ENCODE data around the gene PDE11A.

PDE11A gene

GRCh38 chr2:177692042-177692782, 380.4 kb downstream of the PDE11A start:
- TF ChIP-seq CTCF (IDR thresholded peaks at IDR 0.05; ENCODE audit: low read depth, low read length), result no peak
- no peak overlapping the region for H3K4me3 ChIP-seq (ENCODE audit: low read depth, low read length)
- DNase-seq (ENCODE audit: low read depth, low spot score), result no peak
- in situ Hi-C loops (cut with HindIII; ENCODE audit: low sequenced_read_pairs), result no loop called here

GRCh38 chr2:177691177-177691576, 381.4 kb downstream of the PDE11A start:
- no peak for DNase-seq (ENCODE audit: low read depth, low spot score)
- in situ Hi-C loops (cut with HindIII; ENCODE audit: low sequenced_read_pairs), result no loop called here
- no peak for TF ChIP-seq CTCF (IDR thresholded peaks at IDR 0.05; ENCODE audit: low read depth, low read length)
- no peak overlapping the region for H3K4me3 ChIP-seq (ENCODE audit: low read depth, low read length)

GRCh38 chr2:177689623-177690022, 383.0 kb downstream of the PDE11A start:
- TF ChIP-seq CTCF (IDR thresholded peaks at IDR 0.05; ENCODE audit: low read depth, low read length), result no peak
- no peak for DNase-seq (ENCODE audit: low read depth, low spot score)
- H3K4me3 ChIP-seq (ENCODE audit: low read depth, low read length), result no peak overlapping the region
- in situ Hi-C loops (cut with HindIII; ENCODE audit: low sequenced_read_pairs), result no loop called here

- DNase-seq (ENCODE audit: low read depth, low spot score), result no peak
- no peak for TF ChIP-seq CTCF (IDR thresholded peaks at IDR 0.05; ENCODE audit: low read depth, low read length)
- no peak overlapping the region for H3K4me3 ChIP-seq (ENCODE audit: low read depth, low read length)
- in situ Hi-C loops (cut with HindIII; ENCODE audit: low sequenced_read_pairs), result no loop called here
These were observed 383.7 kb downstream of the PDE11A start for GRCh38 chr2:177688844-177689243.

GRCh38 chr2:177683661-177684069, 388.9 kb downstream of the PDE11A start:
- in situ Hi-C loops (cut with HindIII; ENCODE audit: low sequenced_read_pairs), result no loop called here
- H3K4me3 ChIP-seq (ENCODE audit: low read depth, low read length), result no peak overlapping the region
- TF ChIP-seq CTCF (IDR thresholded peaks at IDR 0.05; ENCODE audit: low read depth, low read length), result no peak
- DNase-seq (ENCODE audit: low read depth, low spot score), result no peak

GRCh38 chr2:177682836-177683660, 389.5 kb downstream of the PDE11A start:
- no peak for TF ChIP-seq CTCF (IDR thresholded peaks at IDR 0.05; ENCODE audit: low read depth, low read length)
- in situ Hi-C loops (cut with HindIII; ENCODE audit: low sequenced_read_pairs), result no loop called here
- H3K4me3 ChIP-seq (ENCODE audit: low read depth, low read length), result no peak overlapping the region
- no peak for DNase-seq (ENCODE audit: low read depth, low spot score)

Data from astrocyte of the spinal cord (primary cell).